Ovary (tissue), 3 donors: ENCODE results near the gene MEG3.

Source experiments
- POLR2A ChIP-seq: fragments of 450-650 bp; IDR thresholded peaks from one replicate; pipeline ENCODE4 v1.6.1; 2017; ENCODE audit warnings: antibody characterized with exemption, mild to moderate bottlenecking, moderate library complexity
- TF ChIP-seq, protein P1 (sequence below), 3 donors: fragments of 450-650 bp in 2 of 3; fragments of 200-600 bp in 1 of 3; IDR thresholded peaks; one replicate each; pipeline versions ENCODE4 v1.5.1 to v1.8.0; 2016 to 2022; ENCODE audit warnings: antibody characterized with exemption in 3 of 3, mild to moderate bottlenecking in 1 of 3
- donor health status: DM: no; HTN: no; CAD: no.

- TF ChIP-seq, protein P1, sequence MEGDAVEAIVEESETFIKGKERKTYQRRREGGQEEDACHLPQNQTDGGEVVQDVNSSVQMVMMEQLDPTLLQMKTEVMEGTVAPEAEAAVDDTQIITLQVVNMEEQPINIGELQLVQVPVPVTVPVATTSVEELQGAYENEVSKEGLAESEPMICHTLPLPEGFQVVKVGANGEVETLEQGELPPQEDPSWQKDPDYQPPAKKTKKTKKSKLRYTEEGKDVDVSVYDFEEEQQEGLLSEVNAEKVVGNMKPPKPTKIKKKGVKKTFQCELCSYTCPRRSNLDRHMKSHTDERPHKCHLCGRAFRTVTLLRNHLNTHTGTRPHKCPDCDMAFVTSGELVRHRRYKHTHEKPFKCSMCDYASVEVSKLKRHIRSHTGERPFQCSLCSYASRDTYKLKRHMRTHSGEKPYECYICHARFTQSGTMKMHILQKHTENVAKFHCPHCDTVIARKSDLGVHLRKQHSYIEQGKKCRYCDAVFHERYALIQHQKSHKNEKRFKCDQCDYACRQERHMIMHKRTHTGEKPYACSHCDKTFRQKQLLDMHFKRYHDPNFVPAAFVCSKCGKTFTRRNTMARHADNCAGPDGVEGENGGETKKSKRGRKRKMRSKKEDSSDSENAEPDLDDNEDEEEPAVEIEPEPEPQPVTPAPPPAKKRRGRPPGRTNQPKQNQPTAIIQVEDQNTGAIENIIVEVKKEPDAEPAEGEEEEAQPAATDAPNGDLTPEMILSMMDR (IDR thresholded peaks at IDR 0.05), result no peak
- no peak for TF ChIP-seq POLR2A
Observed at GRCh38 chr14:100891051-100891450, 65.1 kb downstream of the MEG3 start.
